ENCODE measurements around the gene USP33.
"Not testable (repeated sequence)": the region's sequence is repeated elsewhere in the genome, so short reads cannot be mapped to it uniquely, and the experiment has no call there.

DNA sequence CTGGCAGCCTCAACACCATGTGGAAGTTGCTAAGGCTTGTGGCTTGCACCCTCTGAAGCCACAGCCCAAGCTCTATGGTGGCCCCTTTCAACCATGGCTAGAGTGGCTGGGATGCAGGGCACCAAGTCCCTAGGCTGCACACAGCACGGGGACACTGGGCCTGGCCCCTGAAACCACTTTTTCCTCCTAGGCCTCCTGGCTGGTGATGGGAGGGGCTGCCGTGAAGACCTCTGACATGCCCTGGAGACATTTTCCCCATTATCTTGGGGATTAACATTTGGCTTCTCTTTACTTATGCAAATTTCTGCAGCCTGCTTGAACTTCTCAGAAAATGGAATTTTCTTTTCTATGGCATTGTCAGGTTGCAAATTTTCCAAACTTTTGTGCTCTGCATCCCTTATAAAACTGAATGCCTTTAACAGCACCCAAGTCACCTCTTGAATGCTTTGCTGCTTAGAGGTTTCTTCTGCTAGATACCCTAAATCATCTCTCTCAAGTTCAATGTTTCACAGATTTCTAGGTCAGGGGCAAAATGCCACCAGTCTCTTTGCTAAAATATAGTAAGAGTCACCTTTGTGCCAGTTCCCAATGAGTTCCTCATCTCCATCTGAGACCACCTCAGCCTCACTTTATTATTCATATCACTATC, 26.6 kb upstream of the USP33 start:
- not testable (repeated sequence) for TF ChIP-seq POLR2A, EP300 (IDR thresholded peaks at IDR 0.05)
- TF ChIP-seq, protein P1, sequence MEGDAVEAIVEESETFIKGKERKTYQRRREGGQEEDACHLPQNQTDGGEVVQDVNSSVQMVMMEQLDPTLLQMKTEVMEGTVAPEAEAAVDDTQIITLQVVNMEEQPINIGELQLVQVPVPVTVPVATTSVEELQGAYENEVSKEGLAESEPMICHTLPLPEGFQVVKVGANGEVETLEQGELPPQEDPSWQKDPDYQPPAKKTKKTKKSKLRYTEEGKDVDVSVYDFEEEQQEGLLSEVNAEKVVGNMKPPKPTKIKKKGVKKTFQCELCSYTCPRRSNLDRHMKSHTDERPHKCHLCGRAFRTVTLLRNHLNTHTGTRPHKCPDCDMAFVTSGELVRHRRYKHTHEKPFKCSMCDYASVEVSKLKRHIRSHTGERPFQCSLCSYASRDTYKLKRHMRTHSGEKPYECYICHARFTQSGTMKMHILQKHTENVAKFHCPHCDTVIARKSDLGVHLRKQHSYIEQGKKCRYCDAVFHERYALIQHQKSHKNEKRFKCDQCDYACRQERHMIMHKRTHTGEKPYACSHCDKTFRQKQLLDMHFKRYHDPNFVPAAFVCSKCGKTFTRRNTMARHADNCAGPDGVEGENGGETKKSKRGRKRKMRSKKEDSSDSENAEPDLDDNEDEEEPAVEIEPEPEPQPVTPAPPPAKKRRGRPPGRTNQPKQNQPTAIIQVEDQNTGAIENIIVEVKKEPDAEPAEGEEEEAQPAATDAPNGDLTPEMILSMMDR (IDR thresholded peaks at IDR 0.05) = not testable (repeated sequence)

All from ovary (tissue), 3 donors.